SKM-1 treated with dmso at 0.1 percent for 144 hours (cell line): Measurements from ENCODE around the gene DUOX2.

Experiments used
- DNase-seq: peaks from one replicate; lab custom pipeline; 2025; ENCODE audit not compliant: unreplicated experiment; lab: John Stamatoyannopoulos, UW

Gene DUOX2

GRCh38 chr15:45114076-45114750 is at the start of gene DUOX2, which contains the start of gene DUOXA2:
Gene DUOX2, minus strand, starts transcription at chr15:45114172. Its CDS starts 761 bp downstream, at chr15:45113411.
Gene DUOXA2, plus strand, starts transcription at chr15:45114326. Its CDS starts 280 bp downstream, at chr15:45114606.
- no peak for DNase-seq

GRCh38 chr15:45163508-45163856 is 49.5 kb upstream of the DUOX2 start:
- no peak for DNase-seq

GRCh38 chr15:45162771-45163507 is 49.0 kb upstream of the DUOX2 start:
- peak; percentile 53 for DNase-seq

- DNase-seq, result no peak
Observed at GRCh38 chr15:45161666-45162065, 47.7 kb upstream of the DUOX2 start.

GRCh38 chr15:45157974-45158373 is 44.0 kb upstream of the DUOX2 start:
- DNase-seq, result no peak

GRCh38 chr15:45156744-45157455 is 42.9 kb upstream of the DUOX2 start:
- no peak for DNase-seq

GRCh38 chr15:45155739-45156138 is 41.8 kb upstream of the DUOX2 start:
- DNase-seq, result no peak

GRCh38 chr15:45151998-45152828 is 38.2 kb upstream of the DUOX2 start:
- no peak for DNase-seq

- no peak for DNase-seq
Observed at GRCh38 chr15:45150997-45151396, 37.0 kb upstream of the DUOX2 start.

GRCh38 chr15:45150481-45150880 is 36.5 kb upstream of the DUOX2 start:
- no peak for DNase-seq

- DNase-seq, result no peak
Observed at GRCh38 chr15:45149060-45149459, 35.1 kb upstream of the DUOX2 start.

GRCh38 chr15:45148076-45149059 is 34.4 kb upstream of the DUOX2 start:
- no peak for DNase-seq

- DNase-seq, result no peak
Observed at GRCh38 chr15:45147606-45148005, 33.6 kb upstream of the DUOX2 start.

GRCh38 chr15:45146405-45146804 is 32.4 kb upstream of the DUOX2 start:
- peak; percentile 52 for DNase-seq

- no peak for DNase-seq
Observed at GRCh38 chr15:45144775-45145174, 30.8 kb upstream of the DUOX2 start.

GRCh38 chr15:45143946-45144345 is 30.0 kb upstream of the DUOX2 start:
- DNase-seq, result no peak

GRCh38 chr15:45143056-45143455 is 29.1 kb upstream of the DUOX2 start:
- no peak for DNase-seq

GRCh38 chr15:45141386-45141785 is 27.4 kb upstream of the DUOX2 start:
- DNase-seq, result no peak

GRCh38 chr15:45140557-45141250 is 26.7 kb upstream of the DUOX2 start:
- no peak for DNase-seq
